Neural cell (in vitro differentiated cells): ENCODE measurements around the gene MYLK3.

Experiments
- EZH2 ChIP-seq: fragments of 200-600, 300-800 bp; shearing (Covaris generic), sonication (generic); IDR thresholded peaks from 2 replicates; pipeline ENCODE4 v1.6.1; 2014; ENCODE audit warnings: antibody characterized with exemption, low read length, borderline replicate concordance, mild to moderate bottlenecking; ENCODE audit not compliant: insufficient read depth, poor library complexity, severe bottlenecking
- REST ChIP-seq: IDR thresholded peaks from 2 replicates; pipeline ENCODE4 v1.6.1; 2012; ENCODE audit warnings: borderline replicate concordance
- SMC3 ChIP-seq: fragments of 450-650 bp; conservative IDR thresholded peaks from 2 replicates; pipeline ENCODE4 v1.6.1; 2014; ENCODE audit warnings: antibody characterized with exemption, mild to moderate bottlenecking, moderate library complexity; ENCODE audit not compliant: poor library complexity

- no peak for TF ChIP-seq EZH2
- TF ChIP-seq REST, result no peak
- TF ChIP-seq SMC3, result no peak
Observed at GRCh38 chr16:46719528-46719927, 28.6 kb downstream of the MYLK3 start.
